Gastroesophageal sphincter (tissue), 3 donors: ENCODE data around the gene CCDC200.

Experiments
- POLR2A ChIP-seq, 2 donors: fragments of 450-650 bp; IDR thresholded peaks; one replicate each; pipeline ENCODE4 v1.6.1; 2017; ENCODE audit warnings: antibody characterized with exemption in 2 of 2, mild to moderate bottlenecking in 2 of 2, moderate library complexity in 1 of 2
- TF ChIP-seq, protein P1 (sequence below), 4 experiments: fragments of 200-600 bp in 2 of 4; fragments of 450-650 bp in 2 of 4; sonication (generic) in 1 of 4; IDR thresholded peaks; one replicate each; pipeline ENCODE4 v1.5.1; 2017 to 2019; ENCODE audit warnings: antibody characterized with exemption in 4 of 4, mild to moderate bottlenecking in 2 of 4, moderate library complexity in 2 of 4

GRCh38 chr17:43199633-43200032, 28.8 kb downstream of the CCDC200 start:
- TF ChIP-seq, protein P1, sequence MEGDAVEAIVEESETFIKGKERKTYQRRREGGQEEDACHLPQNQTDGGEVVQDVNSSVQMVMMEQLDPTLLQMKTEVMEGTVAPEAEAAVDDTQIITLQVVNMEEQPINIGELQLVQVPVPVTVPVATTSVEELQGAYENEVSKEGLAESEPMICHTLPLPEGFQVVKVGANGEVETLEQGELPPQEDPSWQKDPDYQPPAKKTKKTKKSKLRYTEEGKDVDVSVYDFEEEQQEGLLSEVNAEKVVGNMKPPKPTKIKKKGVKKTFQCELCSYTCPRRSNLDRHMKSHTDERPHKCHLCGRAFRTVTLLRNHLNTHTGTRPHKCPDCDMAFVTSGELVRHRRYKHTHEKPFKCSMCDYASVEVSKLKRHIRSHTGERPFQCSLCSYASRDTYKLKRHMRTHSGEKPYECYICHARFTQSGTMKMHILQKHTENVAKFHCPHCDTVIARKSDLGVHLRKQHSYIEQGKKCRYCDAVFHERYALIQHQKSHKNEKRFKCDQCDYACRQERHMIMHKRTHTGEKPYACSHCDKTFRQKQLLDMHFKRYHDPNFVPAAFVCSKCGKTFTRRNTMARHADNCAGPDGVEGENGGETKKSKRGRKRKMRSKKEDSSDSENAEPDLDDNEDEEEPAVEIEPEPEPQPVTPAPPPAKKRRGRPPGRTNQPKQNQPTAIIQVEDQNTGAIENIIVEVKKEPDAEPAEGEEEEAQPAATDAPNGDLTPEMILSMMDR (IDR thresholded peaks at IDR 0.05) = no peak
- TF ChIP-seq POLR2A (IDR thresholded peaks at IDR 0.05) = no peak
